GM12878 (cell line): ENCODE measurements around the gene RAPGEF6. TPM values are rescaled to one million over a fixed set of nuclear protein-coding genes. Genes with fewer than 3 reads are reported as not detected.

Experiments used
- ATAC-seq: fragments of 200-7000 bp; cut with Tn5 transposase; 3 replicates; pipeline ENCODE4 v1.9.1; 2020; ENCODE audit warnings: mild to moderate bottlenecking, moderate library complexity
- BruUV-seq: library from RNA; stranded (reverse); fragments of 400-500 nt; replicated peaks from 2 replicates; lab custom pipeline; 2021; lab: Mats Ljungman, UMichigan
- CTCF ChIA-PET: fragments of 300-600 bp; sonication (Branson Sonifier 250); formaldehyde crosslinking; extraction: SDS; loops from one replicate; lab custom pipeline; 2021; ENCODE audit warnings: inconsistent platforms; lab: Yijun Ruan, JAX
- POLR2A ChIA-PET: fragments of 350-600 bp; formaldehyde crosslinking; extraction: SDS; loops from one replicate; lab custom pipeline; 2021; ENCODE audit warnings: inconsistent platforms; lab: Charles Lee
- RAD21 ChIA-PET: fragments of 300-600 bp; sonication (Branson Sonifier 250); formaldehyde crosslinking; loops from one replicate; lab custom pipeline; 2023; ENCODE audit warnings: antibody characterized with exemption; ENCODE audit not compliant: unreplicated experiment; lab: Charles Lee
- SMC1A ChIA-PET: fragments of 300-600 bp; sonication (Branson Sonifier 250); formaldehyde crosslinking; loops from one replicate; lab custom pipeline; 2023; ENCODE audit not compliant: unreplicated experiment, uncharacterized antibody; lab: Charles Lee
- DNase-seq: peaks from one replicate; pipeline ENCODE4 v3.0.0-alpha.2; 2011; ENCODE audit warnings: low read depth, low spot score
- FAIRE-seq: peaks from 3 replicates; lab custom pipeline; 2011; peaks lifted over from hg19 to GRCh38; lab: Jason Lieb, UNC
- H2AFZ ChIP-seq: 2 replicates; pipeline ENCODE4 v1.6.0; 2011; ENCODE audit warnings: low read depth, low read length, control low read depth; ENCODE audit not compliant: control insufficient read depth
- H3K27ac ChIP-seq: 2 replicates; pipeline ENCODE4 v1.5.1; 2011; ENCODE audit warnings: control low read depth; ENCODE audit not compliant: control insufficient read depth, insufficient read depth
- H3K27me3 ChIP-seq, 2 experiments: replicated peaks in 1 of 2; 2 replicates each; pipeline versions ENCODE4 v1.6.0 to v1.6.1; 2011; ENCODE audit warnings: low read length in 1 of 2; ENCODE audit not compliant: control insufficient read depth in 2 of 2, insufficient read depth in 2 of 2
- H3K36me3 ChIP-seq, 2 experiments: 2 replicates each; pipeline ENCODE4 v1.5.1; 2011; ENCODE audit warnings: low read length in 1 of 2; ENCODE audit not compliant: control insufficient read depth in 2 of 2, insufficient read depth in 2 of 2
- H3K4me1 ChIP-seq: 2 replicates; pipeline ENCODE4 v1.6.1; 2011; ENCODE audit warnings: mild to moderate bottlenecking, low read length, moderate library complexity, mixed read lengths; ENCODE audit not compliant: control insufficient read depth, insufficient read depth
- H3K4me2 ChIP-seq: 2 replicates; pipeline ENCODE4 v1.6.0; 2011; ENCODE audit warnings: control low read depth; ENCODE audit not compliant: control insufficient read depth, insufficient read depth
- H3K4me3 ChIP-seq: fragments of 200-600 bp; sonication (generic); 2 replicates; pipeline ENCODE4 v1.5.1; 2016
- H3K79me2 ChIP-seq: 2 replicates; pipeline ENCODE4 v1.6.0; 2011; ENCODE audit warnings: low read length; ENCODE audit not compliant: control insufficient read depth, insufficient read depth
- H3K9ac ChIP-seq: 2 replicates; pipeline ENCODE4 v1.8.0; 2011; ENCODE audit warnings: low read length, control low read depth, mixed read lengths; ENCODE audit not compliant: control insufficient read depth, insufficient read depth
- H3K9me3 ChIP-seq: replicated peaks from 3 replicates; pipeline ENCODE4 v1.5.1; 2011; ENCODE audit warnings: mild to moderate bottlenecking, low read length; ENCODE audit not compliant: control insufficient read depth, insufficient read depth
- H4K20me1 ChIP-seq: 2 replicates; pipeline ENCODE4 v1.6.0; 2011; ENCODE audit not compliant: control insufficient read depth, insufficient read depth
- BCL11A ChIP-seq: IDR thresholded peaks from 2 replicates; pipeline ENCODE4 v1.6.1; 2011; ENCODE audit warnings: low read depth, low read length
- CHD2 ChIP-seq: IDR thresholded peaks from 2 replicates; pipeline ENCODE4 v1.6.1; 2011; ENCODE audit warnings: low read depth, low read length, improper control_type of control experiment, borderline replicate concordance
- CHD4 ChIP-seq: fragments of 200-600 bp; sonication (generic); IDR thresholded peaks from 2 replicates; pipeline ENCODE4 v1.6.1; 2016; ENCODE audit warnings: mild to moderate bottlenecking
- CREB1 ChIP-seq: IDR thresholded peaks from 2 replicates; pipeline ENCODE4 v1.6.1; 2012; ENCODE audit warnings: low read depth, mild to moderate bottlenecking, inconsistent platforms
- HDGF ChIP-seq: fragments of 450-650 bp; IDR thresholded peaks from 2 replicates; pipeline ENCODE4 v1.6.1; 2016; ENCODE audit warnings: antibody characterized with exemption
- IRF3 ChIP-seq: fragments of 450-650 bp; IDR thresholded peaks from 2 replicates; pipeline ENCODE4 v1.6.1; 2014; ENCODE audit warnings: mild to moderate bottlenecking
- IRF4 ChIP-seq: IDR thresholded peaks from 2 replicates; pipeline ENCODE4 v1.6.1; 2011; ENCODE audit warnings: low read depth, low read length
- MTA3 ChIP-seq: IDR thresholded peaks from 2 replicates; pipeline ENCODE4 v1.6.1; 2012; ENCODE audit warnings: low read length, inconsistent platforms, borderline replicate concordance
- NBN ChIP-seq: fragments of 450-650 bp; IDR thresholded peaks from 2 replicates; pipeline ENCODE4 v1.6.1; 2016
- NR2C1 ChIP-seq: fragments of 450-650 bp; IDR thresholded peaks from 2 replicates; pipeline ENCODE4 v1.6.1; 2017; ENCODE audit warnings: antibody characterized with exemption, mild to moderate bottlenecking, moderate library complexity
- RBBP5 ChIP-seq: fragments of 200-600 bp; sonication (generic); conservative IDR thresholded peaks from 2 replicates; pipeline ENCODE4 v1.6.1; 2016
- SMAD1 ChIP-seq: fragments of 450-650 bp; IDR thresholded peaks from 2 replicates; pipeline ENCODE4 v1.6.1; 2018; ENCODE audit warnings: mild to moderate bottlenecking, low read depth; ENCODE audit not compliant: partially characterized antibody
- SMAD5 ChIP-seq: IDR thresholded peaks from 2 replicates; pipeline ENCODE4 v1.6.1; 2016; ENCODE audit warnings: antibody characterized with exemption, low read depth
- SPI1 ChIP-seq: IDR thresholded peaks from 2 replicates; pipeline ENCODE4 v1.6.1; 2011; ENCODE audit warnings: low read depth, mild to moderate bottlenecking, low read length, moderate library complexity, borderline replicate concordance; ENCODE audit not compliant: insufficient read depth
- SRF ChIP-seq, 2 experiments: IDR thresholded peaks; 2 replicates each; pipeline ENCODE4 v1.6.1; 2011; ENCODE audit warnings: low read depth in 2 of 2, low read length in 2 of 2, mild to moderate bottlenecking in 1 of 2, moderate library complexity in 1 of 2
- USF2 ChIP-seq: IDR thresholded peaks from 2 replicates; pipeline ENCODE4 v1.6.1; 2011; ENCODE audit warnings: low read depth, low read length, improper control_type of control experiment, borderline replicate concordance
- WGBS: methylation state at CpG from one replicate; pipeline ENCODE4 v1.1.6; 2016; ENCODE audit warnings: low lambda C conversion rate; ENCODE audit not compliant: insufficient replicate concordance, insufficient coverage; ENCODE audit errors: missing lambda C conversion rate; 5-methylcytosine and 5-hydroxymethylcytosine counted together
- in situ Hi-C: fragments of 300-500 bp; cut with MboI; formaldehyde crosslinking; loops from 9 replicates; pipeline ENCODE4 v1.14.3; 2018; ENCODE audit warnings: mixed read lengths
- intact Hi-C: fragments of 100-400 bp; cut with micrococcal nuclease; formaldehyde crosslinking; loops from one replicate; pipeline ENCODE4 v1.14.2; 2022; ENCODE audit not compliant: unreplicated experiment
- polyA plus RNA-seq, 11 experiments: library from polyadenylated mRNA; depleted of rRNA in 4 of 11; unstranded in 6 of 11; stranded (reverse) in 5 of 11; fragments of >200 nt; fragmentation: Nextera tagmentation in 4 of 11; fragmentation: Illumina TruSeq in 1 of 11; extraction: Ambion mirVana in 4 of 11; extraction: Trizol in 1 of 11; gene quantifications; 1 replicate in 1 of 11; 2 replicates in 10 of 11; pipeline versions ENCODE4 v1.2.1 to v1.2.3, GENCODE V29; 2011 to 2016; ENCODE audit warnings: inconsistent platforms in 2 of 11, missing spikeins in 2 of 11, low read depth in 1 of 11
- total RNA-seq, 4 experiments: library from RNA; depleted of rRNA in 3 of 4; stranded (reverse); fragments of >200 nt in 3 of 4; fragmentation: Illumina TruSeq in 1 of 4; extraction: Trizol in 1 of 4; gene quantifications; 2 replicates each; pipeline versions ENCODE4 v1.2.1 to v1.2.3, GENCODE V29; 2013 to 2021
- TF ChIP-seq, protein P1 (sequence below): IDR thresholded peaks from 2 replicates; pipeline ENCODE4 v1.6.1; 2012; ENCODE audit warnings: improper control_type of control experiment, low read depth, low read length; ENCODE audit not compliant: insufficient replicate concordance
- TF ChIP-seq, protein P2 (sequence below): IDR thresholded peaks from 2 replicates; pipeline ENCODE4 v1.6.1; 2012; ENCODE audit warnings: low read depth, low read length, improper control_type of control experiment

RAPGEF6 gene
- total and polyA plus RNA-seq, 10 of the 15 experiments (the other 5 are each of a cell fraction or from before 2014, with no cell fraction given): 2.9 to 24.0 (median 14.2) TPM

GRCh38 chr5:131418846-131419245 is 216.2 kb downstream of the RAPGEF6 start:
- no peak for TF ChIP-seq IRF3
- no peak for TF ChIP-seq SPI1
- TF ChIP-seq BCL11A: no peak
- TF ChIP-seq CHD4: no peak
- TF ChIP-seq NR2C1: no peak
- TF ChIP-seq SRF (IDR thresholded peaks at IDR 0.05; ENCODE audit: low read depth in 2 of 2, low read length in 2 of 2): no peak
- TF ChIP-seq, protein P1, sequence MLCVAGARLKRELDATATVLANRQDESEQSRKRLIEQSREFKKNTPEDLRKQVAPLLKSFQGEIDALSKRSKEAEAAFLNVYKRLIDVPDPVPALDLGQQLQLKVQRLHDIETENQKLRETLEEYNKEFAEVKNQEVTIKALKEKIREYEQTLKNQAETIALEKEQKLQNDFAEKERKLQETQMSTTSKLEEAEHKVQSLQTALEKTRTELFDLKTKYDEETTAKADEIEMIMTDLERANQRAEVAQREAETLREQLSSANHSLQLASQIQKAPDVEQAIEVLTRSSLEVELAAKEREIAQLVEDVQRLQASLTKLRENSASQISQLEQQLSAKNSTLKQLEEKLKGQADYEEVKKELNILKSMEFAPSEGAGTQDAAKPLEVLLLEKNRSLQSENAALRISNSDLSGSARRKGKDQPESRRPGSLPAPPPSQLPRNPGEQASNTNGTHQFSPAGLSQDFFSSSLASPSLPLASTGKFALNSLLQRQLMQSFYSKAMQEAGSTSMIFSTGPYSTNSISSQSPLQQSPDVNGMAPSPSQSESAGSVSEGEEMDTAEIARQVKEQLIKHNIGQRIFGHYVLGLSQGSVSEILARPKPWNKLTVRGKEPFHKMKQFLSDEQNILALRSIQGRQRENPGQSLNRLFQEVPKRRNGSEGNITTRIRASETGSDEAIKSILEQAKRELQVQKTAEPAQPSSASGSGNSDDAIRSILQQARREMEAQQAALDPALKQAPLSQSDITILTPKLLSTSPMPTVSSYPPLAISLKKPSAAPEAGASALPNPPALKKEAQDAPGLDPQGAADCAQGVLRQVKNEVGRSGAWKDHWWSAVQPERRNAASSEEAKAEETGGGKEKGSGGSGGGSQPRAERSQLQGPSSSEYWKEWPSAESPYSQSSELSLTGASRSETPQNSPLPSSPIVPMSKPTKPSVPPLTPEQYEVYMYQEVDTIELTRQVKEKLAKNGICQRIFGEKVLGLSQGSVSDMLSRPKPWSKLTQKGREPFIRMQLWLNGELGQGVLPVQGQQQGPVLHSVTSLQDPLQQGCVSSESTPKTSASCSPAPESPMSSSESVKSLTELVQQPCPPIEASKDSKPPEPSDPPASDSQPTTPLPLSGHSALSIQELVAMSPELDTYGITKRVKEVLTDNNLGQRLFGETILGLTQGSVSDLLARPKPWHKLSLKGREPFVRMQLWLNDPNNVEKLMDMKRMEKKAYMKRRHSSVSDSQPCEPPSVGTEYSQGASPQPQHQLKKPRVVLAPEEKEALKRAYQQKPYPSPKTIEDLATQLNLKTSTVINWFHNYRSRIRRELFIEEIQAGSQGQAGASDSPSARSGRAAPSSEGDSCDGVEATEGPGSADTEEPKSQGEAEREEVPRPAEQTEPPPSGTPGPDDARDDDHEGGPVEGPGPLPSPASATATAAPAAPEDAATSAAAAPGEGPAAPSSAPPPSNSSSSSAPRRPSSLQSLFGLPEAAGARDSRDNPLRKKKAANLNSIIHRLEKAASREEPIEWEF: no peak
- TF ChIP-seq CHD2: no peak
- no peak for TF ChIP-seq RBBP5
- TF ChIP-seq, protein P2, sequence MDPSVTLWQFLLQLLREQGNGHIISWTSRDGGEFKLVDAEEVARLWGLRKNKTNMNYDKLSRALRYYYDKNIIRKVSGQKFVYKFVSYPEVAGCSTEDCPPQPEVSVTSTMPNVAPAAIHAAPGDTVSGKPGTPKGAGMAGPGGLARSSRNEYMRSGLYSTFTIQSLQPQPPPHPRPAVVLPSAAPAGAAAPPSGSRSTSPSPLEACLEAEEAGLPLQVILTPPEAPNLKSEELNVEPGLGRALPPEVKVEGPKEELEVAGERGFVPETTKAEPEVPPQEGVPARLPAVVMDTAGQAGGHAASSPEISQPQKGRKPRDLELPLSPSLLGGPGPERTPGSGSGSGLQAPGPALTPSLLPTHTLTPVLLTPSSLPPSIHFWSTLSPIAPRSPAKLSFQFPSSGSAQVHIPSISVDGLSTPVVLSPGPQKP: no peak
- no peak for TF ChIP-seq IRF4
- TF ChIP-seq SMAD1: no peak
- no peak for TF ChIP-seq HDGF
- TF ChIP-seq MTA3: no peak
- no peak for TF ChIP-seq CREB1
- TF ChIP-seq SMAD5: no peak
- no peak for TF ChIP-seq NBN
- no peak for TF ChIP-seq USF2
- BruUV-seq: no TSS peak
- ChIA-PET CTCF (interaction anchor here (0.8 to 2.1 kb wide), 11 partner anchors 19 to 589 kb away, joined by 3 to 6 read pairs (median 5); no protein-coding TSS in a partner anchor), POLR2A (interaction anchor here (1.1 kb wide), 1 partner anchor 155 kb away, joined by 4 read pairs; the partner anchor contains the start of gene CDC42SE2), SMC1A (interaction anchor here (0.7 to 1.4 kb wide), 5 partner anchors 24 to 547 kb away, joined by 3 to 5 read pairs (median 4); no protein-coding TSS in a partner anchor), RAD21 (interaction anchor here (0.5 to 1.8 kb wide), 6 partner anchors 14 to 1226 kb away, joined by 3 to 5 read pairs (median 4); partner anchors contain the start of gene CDC42SE2)
- intact Hi-C loops (loop anchor here (5.0 kb wide), 1 partner anchor 1312 kb away; no protein-coding TSS in a partner anchor), in situ Hi-C loops (loop anchor here (10.0 to 25.0 kb wide), 2 partner anchors 554 to 1307 kb away; no protein-coding TSS in a partner anchor)
- WGBS: 94% methylated on average over 7 of the region's 7 CpGs
- no peaks in the 10 kb centered on the region for H4K20me1 ChIP-seq
- H3K4me2 ChIP-seq: no peak overlapping the region
- H3K79me2 ChIP-seq: no peaks in the 10 kb centered on the region
- H3K4me3 ChIP-seq: no peak overlapping the region
- H3K27ac ChIP-seq: no peak overlapping the region
- H3K4me1 ChIP-seq: peaks cover 17% of the 10 kb centered on the region
- ATAC-seq (no peak), FAIRE-seq (no peak), DNase-seq (no peak)
- H3K9me3 ChIP-seq: no peaks in the 10 kb centered on the region
- H3K36me3 ChIP-seq: peaks cover 0 to 4% of the 10 kb centered on the region in 2 experiments; a peak in 2 of 4 replicates
- H3K27me3 ChIP-seq: no peaks in the 10 kb centered on the region
- H2AFZ ChIP-seq: no peak overlapping the region
- no peak overlapping the region for H3K9ac ChIP-seq
